Hepatocyte (in vitro differentiated cells): Measurements from ENCODE around the gene GRIK1. TPM values are rescaled to one million over a fixed set of nuclear protein-coding genes. Genes with fewer than 3 reads are reported as not detected.

ENCODE experiments used
- DNase-seq: peaks from one replicate; pipeline ENCODE4 v3.0.0-alpha.2; 2016; ENCODE audit warnings: low spot score
- H2AFZ ChIP-seq: fragments of 200-600 bp; sonication (generic); 2 replicates; pipeline ENCODE4 v1.6.0; 2016; ENCODE audit warnings: antibody characterized with exemption, mild to moderate bottlenecking
- H3K27ac ChIP-seq: fragments of 200-600 bp; sonication (generic); 2 replicates; pipeline ENCODE4 v1.5.1; 2016; ENCODE audit warnings: mild to moderate bottlenecking
- H3K27me3 ChIP-seq: fragments of 200-600 bp; sonication (generic); 2 replicates; pipeline ENCODE4 v1.6.1; 2016
- H3K36me3 ChIP-seq: fragments of 200-600 bp; sonication (generic); replicated peaks from 2 replicates; pipeline ENCODE4 v1.5.1; 2016; ENCODE audit warnings: low read depth; ENCODE audit not compliant: insufficient read depth
- H3K4me1 ChIP-seq: fragments of 200-600 bp; sonication (generic); 2 replicates; pipeline ENCODE4 v1.5.1; 2016; ENCODE audit warnings: mild to moderate bottlenecking, moderate library complexity; ENCODE audit not compliant: insufficient read depth
- H3K4me2 ChIP-seq: fragments of 200-600 bp; sonication (generic); 2 replicates; pipeline ENCODE4 v1.6.0; 2016
- H3K4me3 ChIP-seq: fragments of 200-600 bp; sonication (generic); 2 replicates; pipeline ENCODE4 v1.5.1; 2016; ENCODE audit warnings: mild to moderate bottlenecking
- H3K79me2 ChIP-seq: fragments of 200-600 bp; sonication (generic); 2 replicates; pipeline ENCODE4 v1.6.0; 2017; ENCODE audit warnings: mild to moderate bottlenecking
- H3K9me2 ChIP-seq: fragments of 200-600 bp; sonication (generic); replicated peaks from 2 replicates; pipeline ENCODE4 v1.6.0; 2017; ENCODE audit warnings: mild to moderate bottlenecking; ENCODE audit not compliant: insufficient read depth
- H3K9me3 ChIP-seq: fragments of 200-600 bp; sonication (generic); 2 replicates; pipeline ENCODE4 v1.5.1; 2016; ENCODE audit warnings: low read depth, mild to moderate bottlenecking
- H4K20me1 ChIP-seq: fragments of 200-600 bp; sonication (generic); 2 replicates; pipeline ENCODE4 v1.6.0; 2016; ENCODE audit warnings: mild to moderate bottlenecking; ENCODE audit not compliant: insufficient read depth, poor library complexity, severe bottlenecking
- EZH2 ChIP-seq: fragments of 200-600 bp; sonication (generic); IDR thresholded peaks from 2 replicates; pipeline ENCODE4 v1.6.1; 2016; ENCODE audit warnings: antibody characterized with exemption, mild to moderate bottlenecking, borderline replicate concordance
- EZH2phosphoT487 ChIP-seq: fragments of 200-600 bp; sonication (generic); IDR thresholded peaks from one replicate; pipeline ENCODE4 v1.6.1; 2018; ENCODE audit warnings: antibody characterized with exemption, mild to moderate bottlenecking, low read depth, moderate library complexity; ENCODE audit not compliant: unreplicated experiment, severe bottlenecking
- WGBS: methylation state at CpG from one replicate; pipeline ENCODE4 v1.1.6; 2016; ENCODE audit warnings: low lambda C conversion rate; ENCODE audit errors: missing lambda C conversion rate; 5-methylcytosine and 5-hydroxymethylcytosine counted together
- polyA plus RNA-seq: library from polyadenylated mRNA; unstranded; fragments of >200 nt; fragmentation: Nextera tagmentation; extraction: Ambion mirVana; gene quantifications from 2 replicates; pipeline ENCODE4 v1.2.1, GENCODE V29; 2016
- total RNA-seq: library from RNA; depleted of rRNA; stranded (reverse); fragments of >200 nt; gene quantifications from 2 replicates; pipeline ENCODE4 v1.2.3, GENCODE V29; 2014
- TF ChIP-seq, protein P1 (sequence below): fragments of 200-600 bp; sonication (generic); IDR thresholded peaks from 2 replicates; pipeline ENCODE4 v1.5.1; 2016; ENCODE audit warnings: antibody characterized with exemption, mild to moderate bottlenecking; ENCODE audit not compliant: poor library complexity

GRIK1 gene
- total and polyA plus RNA-seq, 2 experiments from 2014 or later, result 0.77 to 2.3 TPM

DNA sequence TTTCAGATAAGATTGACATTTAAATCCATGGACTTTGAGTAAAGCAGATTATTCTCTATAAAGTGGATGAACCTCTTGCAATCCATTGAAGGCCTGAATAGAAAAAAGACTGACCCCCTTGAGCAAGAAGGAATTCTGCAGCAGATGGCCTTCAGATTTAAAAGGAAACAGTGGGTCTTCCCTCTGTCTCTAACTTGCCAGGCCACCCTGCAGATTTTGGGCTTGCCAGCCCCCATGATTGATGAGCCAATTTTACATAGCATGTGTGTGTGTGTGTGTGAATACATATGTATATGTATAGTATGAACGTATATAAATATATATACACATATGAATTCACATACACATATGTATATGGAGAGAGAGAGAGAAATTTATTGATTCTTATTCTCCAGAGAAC is 113.4 kb downstream of the GRIK1 start:
- H3K27me3 ChIP-seq, result no peaks in the 10 kb centered on the region
- H3K4me2 ChIP-seq, result no peak overlapping the region
- H3K4me3 ChIP-seq, result no peak overlapping the region
- no peaks in the 10 kb centered on the region for H3K9me3 ChIP-seq
- H3K4me1 ChIP-seq, result no peaks in the 10 kb centered on the region
- H3K79me2 ChIP-seq, result no peaks in the 10 kb centered on the region
- no peak for DNase-seq
- TF ChIP-seq, protein P1, sequence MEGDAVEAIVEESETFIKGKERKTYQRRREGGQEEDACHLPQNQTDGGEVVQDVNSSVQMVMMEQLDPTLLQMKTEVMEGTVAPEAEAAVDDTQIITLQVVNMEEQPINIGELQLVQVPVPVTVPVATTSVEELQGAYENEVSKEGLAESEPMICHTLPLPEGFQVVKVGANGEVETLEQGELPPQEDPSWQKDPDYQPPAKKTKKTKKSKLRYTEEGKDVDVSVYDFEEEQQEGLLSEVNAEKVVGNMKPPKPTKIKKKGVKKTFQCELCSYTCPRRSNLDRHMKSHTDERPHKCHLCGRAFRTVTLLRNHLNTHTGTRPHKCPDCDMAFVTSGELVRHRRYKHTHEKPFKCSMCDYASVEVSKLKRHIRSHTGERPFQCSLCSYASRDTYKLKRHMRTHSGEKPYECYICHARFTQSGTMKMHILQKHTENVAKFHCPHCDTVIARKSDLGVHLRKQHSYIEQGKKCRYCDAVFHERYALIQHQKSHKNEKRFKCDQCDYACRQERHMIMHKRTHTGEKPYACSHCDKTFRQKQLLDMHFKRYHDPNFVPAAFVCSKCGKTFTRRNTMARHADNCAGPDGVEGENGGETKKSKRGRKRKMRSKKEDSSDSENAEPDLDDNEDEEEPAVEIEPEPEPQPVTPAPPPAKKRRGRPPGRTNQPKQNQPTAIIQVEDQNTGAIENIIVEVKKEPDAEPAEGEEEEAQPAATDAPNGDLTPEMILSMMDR, result no peak
- TF ChIP-seq EZH2, result no peak
- 100% methylated on average over 1 of the region's 1 CpG for WGBS
- no peaks in the 10 kb centered on the region for H4K20me1 ChIP-seq
- no peak overlapping the region for H3K27ac ChIP-seq
- H2AFZ ChIP-seq, result no peak overlapping the region
- no peaks in the 10 kb centered on the region for H3K9me2 ChIP-seq
- H3K36me3 ChIP-seq, result no peaks in the 10 kb centered on the region

DNA sequence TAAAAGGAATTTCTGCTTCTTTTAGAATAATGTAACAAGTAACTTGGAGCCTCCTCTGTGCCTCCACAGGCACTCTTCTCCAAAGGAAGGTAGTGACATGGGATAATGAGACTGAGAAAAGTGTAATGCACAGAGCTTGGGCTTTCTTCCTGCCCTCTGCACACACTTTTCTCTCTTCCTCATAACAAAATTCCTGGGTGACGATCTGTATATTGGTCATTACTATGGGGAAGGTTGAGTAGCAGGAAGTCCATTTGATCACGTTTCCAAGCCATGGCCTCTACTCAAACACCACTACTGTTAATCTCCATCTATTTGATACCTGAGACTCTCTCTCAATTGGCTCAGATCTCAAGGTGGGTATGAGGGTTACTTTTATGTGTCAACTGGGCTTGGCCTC is 113.9 kb downstream of the GRIK1 start:
- no peak for DNase-seq
- H3K4me1 ChIP-seq, result no peaks in the 10 kb centered on the region
- no peaks in the 10 kb centered on the region for H3K79me2 ChIP-seq
- TF ChIP-seq, protein P1, result no peak
- TF ChIP-seq EZH2phosphoT487, result no peak
- no peaks in the 10 kb centered on the region for H4K20me1 ChIP-seq
- 93% methylated on average over 2 of the region's 2 CpGs for WGBS
- H3K4me3 ChIP-seq, result no peak overlapping the region
- no peaks in the 10 kb centered on the region for H3K36me3 ChIP-seq
- H3K27ac ChIP-seq, result no peak overlapping the region
- no peaks in the 10 kb centered on the region for H3K9me3 ChIP-seq
- no peaks in the 10 kb centered on the region for H3K9me2 ChIP-seq
- no peak overlapping the region for H3K4me2 ChIP-seq
- H2AFZ ChIP-seq, result no peak overlapping the region
- H3K27me3 ChIP-seq, result no peaks in the 10 kb centered on the region

DNA sequence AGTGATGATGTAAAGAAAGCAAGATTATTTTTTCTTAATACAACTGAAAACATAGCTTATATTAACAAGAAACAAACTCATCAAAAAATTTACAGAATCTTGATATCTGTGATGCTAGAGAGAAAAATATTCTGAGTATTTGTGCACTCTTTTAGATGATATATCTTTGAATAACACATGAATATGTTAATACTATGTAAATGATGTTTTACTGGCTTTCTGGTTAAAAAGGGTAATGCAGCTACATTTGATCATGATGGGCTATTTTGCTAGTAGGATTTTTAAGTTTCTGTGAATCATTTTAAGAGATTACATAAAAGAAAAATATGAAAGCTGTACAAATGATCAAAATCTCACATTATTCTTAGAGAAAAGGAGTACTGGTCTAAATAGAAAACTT is 114.5 kb downstream of the GRIK1 start:
- Histone ChIP-seq H3K4me1 (no peaks in the 10 kb centered on the region), H3K4me3 (no peak overlapping the region), H3K4me2 (no peak overlapping the region), H3K27ac (no peak overlapping the region), H3K36me3 (no peaks in the 10 kb centered on the region), H4K20me1 (no peaks in the 10 kb centered on the region), H3K27me3 (no peaks in the 10 kb centered on the region), H2AFZ (no peak overlapping the region), H3K79me2 (no peaks in the 10 kb centered on the region), H3K9me3 (no peaks in the 10 kb centered on the region), H3K9me2 (no peaks in the 10 kb centered on the region)
- TF ChIP-seq, protein P1, result no peak
- TF ChIP-seq EZH2phosphoT487, result no peak
- TF ChIP-seq EZH2, result no peak
- DNase-seq, result no peak

DNA sequence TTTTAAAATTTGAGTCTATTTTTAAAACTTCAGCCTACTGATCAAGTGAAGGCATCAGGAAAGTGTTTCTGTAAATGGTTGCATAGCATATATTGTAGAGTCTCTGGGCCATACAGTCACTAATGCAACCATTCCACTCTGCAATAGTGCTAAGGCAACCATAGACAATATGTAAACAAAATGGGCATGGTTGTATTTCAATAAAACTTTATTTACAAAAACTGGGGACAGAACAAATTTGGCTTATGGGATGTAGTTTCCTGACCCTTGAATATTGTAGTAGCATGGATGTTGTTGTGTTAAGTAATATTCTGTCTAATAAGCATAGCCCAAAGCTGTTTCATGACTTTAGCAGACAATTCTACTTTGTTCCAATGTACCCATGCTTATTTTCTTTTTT is 117.7 kb downstream of the GRIK1 start:
- H3K4me2 ChIP-seq, result no peak overlapping the region
- H3K27me3 ChIP-seq, result no peaks in the 10 kb centered on the region
- H3K79me2 ChIP-seq, result no peaks in the 10 kb centered on the region
- TF ChIP-seq, protein P1, result no peak
- TF ChIP-seq EZH2, result no peak
- TF ChIP-seq EZH2phosphoT487, result no peak
- no peaks in the 10 kb centered on the region for H3K9me3 ChIP-seq
- no peak for DNase-seq
- no peaks in the 10 kb centered on the region for H4K20me1 ChIP-seq
- peaks cover 4% of the 10 kb centered on the region for H3K4me1 ChIP-seq
- no peaks in the 10 kb centered on the region for H3K9me2 ChIP-seq
- H3K36me3 ChIP-seq, result no peaks in the 10 kb centered on the region
- no peak overlapping the region for H3K27ac ChIP-seq
- H2AFZ ChIP-seq, result no peak overlapping the region
- no peak overlapping the region for H3K4me3 ChIP-seq
